ENCODE measurements around the gene FGD4. TPM values are rescaled to one million over a fixed set of nuclear protein-coding genes. Genes with fewer than 3 reads are reported as not detected.

Gene FGD4
- total and polyA plus RNA-seq, 2 of the 4 experiments (the other 2 are of a cell fraction), result 2.1 to 8.8 TPM

DNA sequence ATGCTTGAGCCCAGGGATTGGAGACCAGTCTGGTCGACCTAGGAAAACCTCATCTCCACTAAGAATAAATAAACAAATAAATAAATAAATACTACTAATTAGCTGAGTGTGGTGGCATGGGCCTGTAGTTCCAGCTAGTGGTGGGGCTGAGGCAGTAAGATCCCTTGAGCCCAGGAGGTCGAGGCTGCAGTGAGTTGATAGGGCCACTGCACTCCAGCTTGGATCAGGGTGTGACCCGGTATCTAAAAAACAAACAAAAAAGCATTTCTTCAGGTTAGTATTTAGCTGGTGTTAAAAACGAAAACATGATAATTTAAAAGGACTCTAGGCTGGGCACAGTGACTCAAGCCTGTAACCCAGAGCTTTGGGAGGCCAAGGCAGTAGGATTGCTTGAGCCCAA is 1.2 kb upstream of the FGD4 start:
- Histone ChIP-seq H4K91ac (ENCODE audit: insufficient read depth, low read depth, low read length) (no peak overlapping the region), H3K14ac (replicated peaks; ENCODE audit: low read depth, low read length) (no peak overlapping the region), H4K8ac (ENCODE audit: low read depth in 2 of 2, low read length in 2 of 2) (no peak overlapping the region), H3K9me1 (ENCODE audit: insufficient read depth, low read length) (no peaks in the 10 kb centered on the region), H4K5ac (ENCODE audit: low read depth, low read length) (no peak overlapping the region), H3K36me3 (ENCODE audit: control insufficient read depth, insufficient read depth, low read length) (no peaks in the 10 kb centered on the region), H2BK15ac (ENCODE audit: low read depth, low read length) (no peak overlapping the region), H3K4me3 (ENCODE audit: insufficient read depth, low read depth, low read length) (no peak overlapping the region), H3K18ac (ENCODE audit: low read depth, low read length) (no peak overlapping the region), H3K4me2 (ENCODE audit: low read depth, low read length) (no peak overlapping the region), H3K4ac (ENCODE audit: low read depth, low read length) (no peak overlapping the region), H2BK5ac (ENCODE audit: low read depth, low read length, poor library complexity, severe bottlenecking) (no peak overlapping the region), H4K20me1 (ENCODE audit: insufficient read depth, low read length) (no peaks in the 10 kb centered on the region; the same call in 1 of the 2 replicates), H3K27me3 (ENCODE audit: control insufficient read depth, insufficient read depth, low read length) (peaks cover 33% of the 10 kb centered on the region), H3K27ac (ENCODE audit: insufficient read depth, low read length) (no peak overlapping the region), H2BK20ac (ENCODE audit: low read depth, low read length) (no peak overlapping the region), H3K9ac (ENCODE audit: low read depth, low read length) (no peak overlapping the region), H2AK5ac (ENCODE audit: low read depth, low read length) (no peak overlapping the region), H2AK9ac (replicated peaks; ENCODE audit: low read depth, low read length, poor library complexity) (no peak overlapping the region), H2BK120ac (ENCODE audit: low read depth, low read length) (no peak overlapping the region), H3K56ac (ENCODE audit: extremely low read depth, insufficient read depth, low read length) (no peak overlapping the region), H2AFZ (replicated peaks; ENCODE audit: low read length, poor library complexity) (no peak overlapping the region), H3K4me1 (ENCODE audit: control insufficient read depth, insufficient read depth, low read length) (no peaks in the 10 kb centered on the region), H3K79me1 (ENCODE audit: low read depth in 1 of 2, low read length in 2 of 2) (no peaks in the 10 kb centered on the region), H3K9me3 (ENCODE audit: control insufficient read depth, insufficient read depth, low read length) (no peaks in the 10 kb centered on the region), H3K23ac (ENCODE audit: low read depth, low read length) (no peak overlapping the region)
- intact Hi-C loops (cut with micrococcal nuclease) (no loop called here), in situ Hi-C loops (cut with MboI; ENCODE audit: low sequenced_read_pairs) (no loop called here), dilution Hi-C loops (cut with HindIII; ENCODE audit: low sequenced_read_pairs, unreplicated experiment) (no loop called here)
- no CpG with 5 or more reads among the region's 4 CpGs for WGBS, 2 experiments (ENCODE audit: extremely low coverage in 2 of 2, insufficient read length in 1 of 2)
- no peak for TF ChIP-seq POLR2A (IDR thresholded peaks at IDR 0.05; ENCODE audit: low read depth, low read length)
- TF ChIP-seq, protein P1, sequence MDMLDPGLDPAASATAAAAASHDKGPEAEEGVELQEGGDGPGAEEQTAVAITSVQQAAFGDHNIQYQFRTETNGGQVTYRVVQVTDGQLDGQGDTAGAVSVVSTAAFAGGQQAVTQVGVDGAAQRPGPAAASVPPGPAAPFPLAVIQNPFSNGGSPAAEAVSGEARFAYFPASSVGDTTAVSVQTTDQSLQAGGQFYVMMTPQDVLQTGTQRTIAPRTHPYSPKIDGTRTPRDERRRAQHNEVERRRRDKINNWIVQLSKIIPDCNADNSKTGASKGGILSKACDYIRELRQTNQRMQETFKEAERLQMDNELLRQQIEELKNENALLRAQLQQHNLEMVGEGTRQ (IDR thresholded peaks at IDR 0.05; ENCODE audit: low read depth, low read length), result no peak
- no peak for TF ChIP-seq RCOR1 (IDR thresholded peaks at IDR 0.05; ENCODE audit: insufficient replicate concordance, low read length)
- TF ChIP-seq RFX5 (IDR thresholded peaks at IDR 0.05; ENCODE audit: low read depth, low read length), result no peak
- TF ChIP-seq RAD21 (IDR thresholded peaks at IDR 0.05; ENCODE audit: low read length), result no peak
- TF ChIP-seq, protein P2, sequence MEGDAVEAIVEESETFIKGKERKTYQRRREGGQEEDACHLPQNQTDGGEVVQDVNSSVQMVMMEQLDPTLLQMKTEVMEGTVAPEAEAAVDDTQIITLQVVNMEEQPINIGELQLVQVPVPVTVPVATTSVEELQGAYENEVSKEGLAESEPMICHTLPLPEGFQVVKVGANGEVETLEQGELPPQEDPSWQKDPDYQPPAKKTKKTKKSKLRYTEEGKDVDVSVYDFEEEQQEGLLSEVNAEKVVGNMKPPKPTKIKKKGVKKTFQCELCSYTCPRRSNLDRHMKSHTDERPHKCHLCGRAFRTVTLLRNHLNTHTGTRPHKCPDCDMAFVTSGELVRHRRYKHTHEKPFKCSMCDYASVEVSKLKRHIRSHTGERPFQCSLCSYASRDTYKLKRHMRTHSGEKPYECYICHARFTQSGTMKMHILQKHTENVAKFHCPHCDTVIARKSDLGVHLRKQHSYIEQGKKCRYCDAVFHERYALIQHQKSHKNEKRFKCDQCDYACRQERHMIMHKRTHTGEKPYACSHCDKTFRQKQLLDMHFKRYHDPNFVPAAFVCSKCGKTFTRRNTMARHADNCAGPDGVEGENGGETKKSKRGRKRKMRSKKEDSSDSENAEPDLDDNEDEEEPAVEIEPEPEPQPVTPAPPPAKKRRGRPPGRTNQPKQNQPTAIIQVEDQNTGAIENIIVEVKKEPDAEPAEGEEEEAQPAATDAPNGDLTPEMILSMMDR (conservative IDR thresholded peaks at IDR 0.05; ENCODE audit: low read depth, low read length), result no peak
- no peak for TF ChIP-seq MAFK (IDR thresholded peaks at IDR 0.05; ENCODE audit: low read depth, low read length)
- no peak for TF ChIP-seq BHLHE40 (IDR thresholded peaks at IDR 0.05; ENCODE audit: low read depth, low read length)
- no peak for TF ChIP-seq NFE2L2 (IDR thresholded peaks at IDR 0.05; ENCODE audit: low read depth, low read length)
- no peak for TF ChIP-seq SMC3 (IDR thresholded peaks at IDR 0.05; ENCODE audit: low read depth, low read length)
- TF ChIP-seq MXI1 (IDR thresholded peaks at IDR 0.05; ENCODE audit: borderline replicate concordance, low read depth, low read length), result no peak
- TF ChIP-seq CHD1 (IDR thresholded peaks at IDR 0.05; ENCODE audit: low read depth, low read length), result no peak
- no peak for TF ChIP-seq CEBPB (IDR thresholded peaks at IDR 0.05; ENCODE audit: low read depth, low read length)
- no peak for TF ChIP-seq FOS (IDR thresholded peaks at IDR 0.05; ENCODE audit: low read depth, low read length)
- TF ChIP-seq, protein P3, sequence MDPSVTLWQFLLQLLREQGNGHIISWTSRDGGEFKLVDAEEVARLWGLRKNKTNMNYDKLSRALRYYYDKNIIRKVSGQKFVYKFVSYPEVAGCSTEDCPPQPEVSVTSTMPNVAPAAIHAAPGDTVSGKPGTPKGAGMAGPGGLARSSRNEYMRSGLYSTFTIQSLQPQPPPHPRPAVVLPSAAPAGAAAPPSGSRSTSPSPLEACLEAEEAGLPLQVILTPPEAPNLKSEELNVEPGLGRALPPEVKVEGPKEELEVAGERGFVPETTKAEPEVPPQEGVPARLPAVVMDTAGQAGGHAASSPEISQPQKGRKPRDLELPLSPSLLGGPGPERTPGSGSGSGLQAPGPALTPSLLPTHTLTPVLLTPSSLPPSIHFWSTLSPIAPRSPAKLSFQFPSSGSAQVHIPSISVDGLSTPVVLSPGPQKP (IDR thresholded peaks at IDR 0.05; ENCODE audit: borderline replicate concordance, low read depth, low read length), result no peak
- no peak for TF ChIP-seq MAZ (IDR thresholded peaks at IDR 0.05; ENCODE audit: borderline replicate concordance, low read depth, low read length)
- ATAC-seq (ENCODE audit: low read depth) (no peak), DNase-seq (no peak)
- ChIA-PET CTCF (no interaction called here), POLR2A (ENCODE audit: unreplicated experiment) (interaction anchor here (0.5 kb wide), 1 partner anchor 302 kb away, joined by 3 read pairs; no protein-coding TSS in a partner anchor)
- no TSS peak for BruUV-seq (replicated peaks)

Measured in IMR-90 (cell line).